BJ (cell line): ENCODE measurements around the gene PIGV. TPM values are rescaled to one million over a fixed set of nuclear protein-coding genes. Genes with fewer than 3 reads are reported as not detected.
A peak's percentile ranks its signal among the peaks of the same experiment; 100 is the strongest.

ENCODE experiments used
- CTCF ChIA-PET: fragments of 350-600 bp; formaldehyde crosslinking; extraction: SDS; loops from one replicate; lab custom pipeline; 2021; ENCODE audit warnings: antibody characterized with exemption, inconsistent platforms; lab: Yijun Ruan, JAX
- POLR2A ChIA-PET: fragments of 300-600 bp; sonication (Branson Sonifier 250); formaldehyde crosslinking; extraction: SDS; loops from one replicate; lab custom pipeline; 2021; ENCODE audit warnings: antibody characterized with exemption; lab: Charles Lee
- DNase-seq: peaks from one replicate; pipeline ENCODE4 v3.0.0-alpha.2; 2011; ENCODE audit warnings: low read depth
- H3K27me3 ChIP-seq: 2 replicates; pipeline ENCODE4 v1.6.0; 2011; ENCODE audit warnings: low read length; ENCODE audit not compliant: control insufficient read depth, insufficient read depth
- H3K36me3 ChIP-seq: 2 replicates; pipeline ENCODE4 v1.5.1; 2011; ENCODE audit warnings: low read length; ENCODE audit not compliant: control insufficient read depth, insufficient read depth
- H3K4me3 ChIP-seq: 2 replicates; pipeline ENCODE4 v1.5.1; 2011; ENCODE audit warnings: low read depth, mild to moderate bottlenecking, control low read depth, low read length
- CTCF ChIP-seq: IDR thresholded peaks from 2 replicates; pipeline ENCODE4 v1.5.1; 2011; ENCODE audit warnings: low read depth, mild to moderate bottlenecking, control low read depth, inconsistent platforms, low read length, moderate library complexity; ENCODE audit not compliant: insufficient read depth
- polyA minus RNA-seq: library from RNA; depleted of rRNA, polyadenylated mRNA; stranded (reverse); fragments of >200 nt; gene quantifications from 2 replicates; pipeline ENCODE4 v1.2.3, GENCODE V29; 2011; rRNA and poly(A)+ RNA removed
- polyA plus RNA-seq: library from polyadenylated mRNA; depleted of rRNA; stranded (reverse); fragments of >200 nt; gene quantifications from 2 replicates; pipeline ENCODE4 v1.2.3, GENCODE V29; 2011; rRNA removed

PIGV gene
- polyA plus RNA-seq, result 25.7 and 28.0 TPM in 2 replicates
- 23.0 and 34.3 TPM in 2 replicates for polyA minus RNA-seq

DNA sequence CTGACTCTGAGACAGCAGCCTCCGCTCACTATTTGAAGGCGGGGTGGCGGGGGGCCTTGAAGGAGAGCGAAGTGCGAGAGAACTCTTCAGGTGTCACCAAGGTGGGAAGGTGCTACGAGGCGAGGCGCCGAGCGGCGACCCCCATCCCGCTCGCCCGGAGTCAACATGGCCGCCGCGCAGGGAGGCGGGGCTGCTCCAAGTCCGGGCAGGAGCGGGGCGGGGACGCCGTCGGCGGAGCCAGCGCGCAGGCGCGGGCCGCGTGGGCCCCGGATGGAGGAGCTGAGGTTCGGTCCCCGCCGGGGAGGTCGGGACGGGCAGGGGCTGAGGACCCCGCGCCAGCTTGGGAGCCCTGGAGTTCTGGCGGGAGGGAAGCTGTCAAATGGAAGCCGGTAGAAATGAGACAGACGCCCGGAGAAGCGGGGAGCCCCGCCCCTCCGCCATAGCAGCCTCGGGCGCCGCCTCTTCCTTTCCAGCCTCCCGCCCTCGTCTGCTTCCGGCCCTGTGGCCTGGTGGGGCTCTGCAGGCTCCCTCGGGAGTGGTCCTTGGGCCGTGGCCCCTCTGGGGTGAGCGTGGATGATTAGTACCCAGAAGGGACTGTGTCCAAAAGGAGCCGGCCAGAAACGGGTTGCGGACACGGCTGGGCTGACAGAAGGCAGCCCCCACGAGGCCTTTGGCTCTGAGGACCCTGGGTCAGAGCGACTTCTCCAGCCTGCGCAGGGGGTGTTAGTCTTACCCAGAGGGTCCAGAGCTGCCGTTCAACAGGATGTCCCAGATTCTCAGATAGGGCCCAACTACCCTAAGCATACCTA lies at the start of gene PIGV:
Gene PIGV (plus strand): TSS at position 245 of the 809 bp plus-strand sequence. CDS start 2,866 bp downstream, outside the sequence.
- H3K27me3 ChIP-seq, result no peaks in the 10 kb centered on the region
- CTCF ChIA-PET, result interaction anchor here (0.7 to 6.2 kb wide), 26 partner anchors 11 to 288 kb away, joined by 3 to 210 read pairs (median 8); no protein-coding TSS in a partner anchor
- H3K4me3 ChIP-seq, result peak within 1 kb of the TSS; percentile 54
- H3K36me3 ChIP-seq, result 0 out of 2 replicates have a peak, but pooled peaks cover 1% of the 10 kb centered on the region
- no peak for DNase-seq
- POLR2A ChIA-PET, result interaction anchor here (0.6 to 0.9 kb wide), 4 partner anchors 19 to 651 kb away, joined by 3 to 4 read pairs (median 4); no protein-coding TSS in a partner anchor
- TF ChIP-seq CTCF, result no peak

- no peaks in the 10 kb centered on the region for H3K27me3 ChIP-seq
- H3K4me3 ChIP-seq, result no peak overlapping the region
- CTCF ChIA-PET, result interaction anchor here (2.4 kb wide), 1 partner anchor 9 kb away, joined by 5 read pairs; no protein-coding TSS in a partner anchor
- TF ChIP-seq CTCF, result no peak
- peaks cover 12% of the 10 kb centered on the region for H3K36me3 ChIP-seq
- POLR2A ChIA-PET, result no interaction called here
- DNase-seq, result no peak
Measured at GRCh38 chr1:26739329-26739914, 48.3 kb upstream of the PIGV start.

DNA sequence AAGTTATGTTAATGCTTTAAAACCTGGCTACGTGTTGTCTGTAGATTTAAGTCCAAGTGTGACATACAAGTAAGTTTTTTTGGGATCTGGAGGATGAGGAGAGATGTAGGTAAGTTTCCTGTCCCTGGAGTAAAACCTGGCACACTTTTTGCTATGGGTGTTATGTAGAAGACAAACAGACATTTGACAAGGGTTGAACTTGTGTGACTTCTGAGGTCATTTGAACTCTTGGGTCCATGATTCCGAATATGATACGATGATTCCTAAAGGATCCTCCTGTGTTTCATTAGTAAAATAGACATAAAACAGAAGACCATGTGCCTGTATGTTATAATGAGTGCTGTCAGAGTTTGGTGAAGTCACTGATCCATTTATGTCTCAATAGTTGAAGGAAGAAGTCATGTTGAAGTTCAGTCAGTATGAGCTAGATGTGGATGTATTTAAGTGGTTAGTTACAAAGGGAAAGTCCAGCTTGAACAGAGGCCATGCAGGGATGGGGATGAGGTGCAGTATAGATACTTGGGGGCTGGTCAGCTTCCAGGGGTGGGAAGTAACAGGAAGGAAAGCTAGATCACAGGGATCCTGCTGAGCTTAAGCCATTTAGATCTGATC lies 47.6 kb upstream of the PIGV start:
- no peak overlapping the region for H3K4me3 ChIP-seq
- H3K27me3 ChIP-seq, result no peaks in the 10 kb centered on the region
- no peak for TF ChIP-seq CTCF
- CTCF ChIA-PET, result interaction anchor here (2.4 kb wide), 1 partner anchor 10 kb away, joined by 5 read pairs; no protein-coding TSS in a partner anchor
- peaks cover 10% of the 10 kb centered on the region for H3K36me3 ChIP-seq
- POLR2A ChIA-PET, result no interaction called here
- no peak for DNase-seq

DNA sequence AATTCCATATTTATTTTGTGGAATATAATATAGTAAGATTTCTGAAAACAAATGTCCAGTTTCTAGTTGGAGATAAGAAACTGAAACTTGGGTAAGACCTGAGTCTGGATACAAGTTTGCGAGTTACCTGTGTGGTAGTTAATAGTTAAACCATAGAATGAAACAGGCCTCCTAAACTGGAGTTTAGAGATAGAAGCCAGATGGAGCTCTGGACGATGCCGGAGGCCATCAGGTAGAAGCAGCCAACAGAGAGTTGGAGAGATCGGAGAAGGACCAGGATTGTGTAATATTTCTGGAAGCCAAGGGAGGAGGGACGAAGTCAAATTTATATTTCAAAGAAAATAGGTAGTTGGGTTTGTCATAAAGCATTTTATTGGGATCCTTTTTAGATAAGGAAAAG lies 46.8 kb upstream of the PIGV start:
- no peak for TF ChIP-seq CTCF
- no peak for DNase-seq
- H3K36me3 ChIP-seq, result peaks cover 9% of the 10 kb centered on the region
- CTCF ChIA-PET, result no interaction called here
- no peak overlapping the region for H3K4me3 ChIP-seq
- no peaks in the 10 kb centered on the region for H3K27me3 ChIP-seq
- POLR2A ChIA-PET, result no interaction called here
